Measurements from ENCODE around the gene PDP2.

DNA sequence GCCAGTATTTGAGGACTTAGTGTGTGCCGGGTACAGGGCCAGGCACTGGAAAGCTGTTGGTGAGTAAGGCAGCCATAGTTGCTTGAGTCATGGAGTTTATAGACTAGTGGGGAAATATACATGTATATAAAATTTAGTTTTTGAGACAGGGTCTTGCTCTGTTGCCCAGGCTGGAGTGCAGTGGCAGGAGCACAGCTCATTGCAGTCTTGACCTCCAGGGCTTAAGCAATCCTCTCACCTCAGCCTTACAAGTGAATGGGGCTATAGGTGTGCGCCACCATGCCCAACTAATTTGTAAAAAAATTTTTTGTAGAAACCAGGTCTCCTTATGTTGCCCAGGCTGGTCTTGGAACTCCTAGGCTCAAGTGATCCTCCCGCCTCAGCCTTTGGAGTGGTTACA, 2.4 kb downstream of the PDP2 start:
- TF ChIP-seq, protein P1, sequence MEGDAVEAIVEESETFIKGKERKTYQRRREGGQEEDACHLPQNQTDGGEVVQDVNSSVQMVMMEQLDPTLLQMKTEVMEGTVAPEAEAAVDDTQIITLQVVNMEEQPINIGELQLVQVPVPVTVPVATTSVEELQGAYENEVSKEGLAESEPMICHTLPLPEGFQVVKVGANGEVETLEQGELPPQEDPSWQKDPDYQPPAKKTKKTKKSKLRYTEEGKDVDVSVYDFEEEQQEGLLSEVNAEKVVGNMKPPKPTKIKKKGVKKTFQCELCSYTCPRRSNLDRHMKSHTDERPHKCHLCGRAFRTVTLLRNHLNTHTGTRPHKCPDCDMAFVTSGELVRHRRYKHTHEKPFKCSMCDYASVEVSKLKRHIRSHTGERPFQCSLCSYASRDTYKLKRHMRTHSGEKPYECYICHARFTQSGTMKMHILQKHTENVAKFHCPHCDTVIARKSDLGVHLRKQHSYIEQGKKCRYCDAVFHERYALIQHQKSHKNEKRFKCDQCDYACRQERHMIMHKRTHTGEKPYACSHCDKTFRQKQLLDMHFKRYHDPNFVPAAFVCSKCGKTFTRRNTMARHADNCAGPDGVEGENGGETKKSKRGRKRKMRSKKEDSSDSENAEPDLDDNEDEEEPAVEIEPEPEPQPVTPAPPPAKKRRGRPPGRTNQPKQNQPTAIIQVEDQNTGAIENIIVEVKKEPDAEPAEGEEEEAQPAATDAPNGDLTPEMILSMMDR (IDR thresholded peaks at IDR 0.05; ENCODE audit: low read depth, low read length, poor library complexity, severe bottlenecking): no peak
- TF ChIP-seq EZH2phosphoT487 (IDR thresholded peaks at IDR 0.05; ENCODE audit: borderline replicate concordance, low read length): no peak
